Colonic mucosa (tissue), 4 donors: Measurements from ENCODE around the gene LRRC25. TPM values are rescaled to one million over a fixed set of nuclear protein-coding genes. Genes with fewer than 3 reads are reported as not detected.

ENCODE experiments used
- DNase-seq: peaks from one replicate; pipeline ENCODE4 v3.0.0-alpha.2; 2020
- H3K27ac ChIP-seq: fragments of 200-600 bp; one replicate; pipeline ENCODE4 v1.8.0; 2021
- H3K27me3 ChIP-seq: fragments of 200-600 bp; one replicate; pipeline ENCODE4 v1.8.0; 2021
- H3K36me3 ChIP-seq: fragments of 200-600 bp; one replicate; pipeline ENCODE4 v1.8.0; 2021
- H3K4me1 ChIP-seq: fragments of 200-600 bp; one replicate; pipeline ENCODE4 v1.8.0; 2021; ENCODE audit warnings: mild to moderate bottlenecking
- H3K4me3 ChIP-seq: fragments of 200-600 bp; one replicate; pipeline ENCODE4 v1.8.0; 2021
- H3K9ac ChIP-seq, 2 donors: one replicate each; pipeline ENCODE4 v1.7.0; 2013; ENCODE audit warnings: control low read depth in 2 of 2, low read depth in 2 of 2, low read length in 2 of 2
- H3K9me3 ChIP-seq: fragments of 200-600 bp; one replicate; pipeline ENCODE4 v1.8.0; 2021
- CTCF ChIP-seq: fragments of 200-600 bp; IDR thresholded peaks from one replicate; pipeline ENCODE4 v1.8.0; 2022; ENCODE audit warnings: antibody characterized with exemption, mild to moderate bottlenecking
- intact Hi-C: fragments of 100-400 bp; cut with DNase I; formaldehyde crosslinking; loops from one replicate; pipeline ENCODE4 v1.14.1; 2022
- total RNA-seq, 2 donors: library from RNA; stranded (reverse); fragmentation: NEBNext Ultra II Directional in 1 of 2; extraction: Animal tissue kit (Norgen Biotek cat#: 25700) in 1 of 2; gene quantifications; one replicate each; pipeline ENCODE4 v1.2.1, GENCODE V29; 2021
- donor health status: healthy.
- donor health status: DM: no; HTN: no; CAD: no.
- donor health status: DM: no; HTN: no; CAD: no.

Gene LRRC25
- total RNA-seq, 2 donors from 2014 or later, result 1.4 to 3.9 TPM

GRCh38 chr19:18419195-18419698 lies 21.8 kb upstream of the LRRC25 start, which contains the start of gene SSBP4:
Gene SSBP4, plus strand, starts transcription at chr19:18419398. Its CDS starts 251 bp downstream, at chr19:18419649.
- Histone ChIP-seq H3K9ac (peak within 1 kb of the TSS; percentile 81 to 88), H3K9me3 (no peaks in the 10 kb centered on the region), H3K36me3 (no peaks in the 10 kb centered on the region), H3K4me1 (peaks cover 28% of the 10 kb centered on the region), H3K27ac (peak within 1 kb of the TSS; percentile 79), H3K4me3 (peak within 1 kb of the TSS; percentile 73), H3K27me3 (peaks cover 13% of the 10 kb centered on the region)
- intact Hi-C loops, result loop anchor here (10.0 kb wide), 1 partner anchor 214 kb away; the partner anchor contains the start of gene RAB3A
- DNase-seq, result peak; percentile 74
- no peak for TF ChIP-seq CTCF

GRCh38 chr19:18418483-18419194 lies 21.2 kb upstream of the LRRC25 start:
- DNase-seq, result peak; percentile 62
- Histone ChIP-seq H3K9ac (peak overlapping the region; percentile 30 to 81), H3K4me3 (peak overlapping the region; percentile 73), H3K27me3 (peaks cover 13% of the 10 kb centered on the region), H3K27ac (peak overlapping the region; percentile 79), H3K9me3 (no peaks in the 10 kb centered on the region), H3K36me3 (no peaks in the 10 kb centered on the region), H3K4me1 (peaks cover 28% of the 10 kb centered on the region)
- intact Hi-C loops, result loop anchor here (10.0 kb wide), 1 partner anchor 214 kb away; the partner anchor contains the start of gene RAB3A
- TF ChIP-seq CTCF, result no peak

- H3K9me3 ChIP-seq, result no peaks in the 10 kb centered on the region
- peaks cover 13% of the 10 kb centered on the region for H3K27me3 ChIP-seq
- H3K9ac ChIP-seq, result peak overlapping the region; percentile 16 to 81
- no peak for DNase-seq
- intact Hi-C loops, result loop anchor here (10.0 kb wide), 1 partner anchor 213 kb away; the partner anchor contains the start of gene RAB3A
- peaks cover 28% of the 10 kb centered on the region for H3K4me1 ChIP-seq
- no peak for TF ChIP-seq CTCF
- peak overlapping the region; percentile 28 for H3K4me3 ChIP-seq
- H3K27ac ChIP-seq, result peak overlapping the region; percentile 79
- H3K36me3 ChIP-seq, result no peaks in the 10 kb centered on the region
These were observed 20.6 kb upstream of the LRRC25 start for GRCh38 chr19:18418029-18418482.

GRCh38 chr19:18417250-18418028 lies 20.0 kb upstream of the LRRC25 start:
- H3K36me3 ChIP-seq, result no peaks in the 10 kb centered on the region
- intact Hi-C loops, result loop anchor here (10.0 kb wide), 1 partner anchor 213 kb away; the partner anchor contains the start of gene RAB3A
- H3K9ac ChIP-seq, result peak overlapping the region; percentile 65 to 81
- no peak for TF ChIP-seq CTCF
- H3K4me1 ChIP-seq, result peaks cover 28% of the 10 kb centered on the region
- H3K4me3 ChIP-seq, result peak overlapping the region; percentile 28
- peak; percentile 73 for DNase-seq
- no peaks in the 10 kb centered on the region for H3K9me3 ChIP-seq
- H3K27me3 ChIP-seq, result peaks cover 13% of the 10 kb centered on the region
- H3K27ac ChIP-seq, result peak overlapping the region; percentile 79

- Histone ChIP-seq H3K9me3 (no peaks in the 10 kb centered on the region), H3K4me1 (peaks cover 28% of the 10 kb centered on the region), H3K36me3 (no peaks in the 10 kb centered on the region), H3K9ac (peak overlapping the region; percentile 65 to 71), H3K27me3 (peaks cover 13% of the 10 kb centered on the region), H3K27ac (peak overlapping the region; percentile 79), H3K4me3 (peak overlapping the region; percentile 28)
- intact Hi-C loops, result loop anchor here (10.0 kb wide), 1 partner anchor 212 kb away; the partner anchor contains the start of gene RAB3A
- TF ChIP-seq CTCF, result no peak
- DNase-seq, result peak; percentile 85
These were observed 19.4 kb upstream of the LRRC25 start for GRCh38 chr19:18416778-18417249.
